Measurements from ENCODE around the gene PARP4.

- TF ChIP-seq ZBTB25 (CRISPR knock-in tag; IDR thresholded peaks at IDR 0.05): no peak
- TF ChIP-seq, protein P1, sequence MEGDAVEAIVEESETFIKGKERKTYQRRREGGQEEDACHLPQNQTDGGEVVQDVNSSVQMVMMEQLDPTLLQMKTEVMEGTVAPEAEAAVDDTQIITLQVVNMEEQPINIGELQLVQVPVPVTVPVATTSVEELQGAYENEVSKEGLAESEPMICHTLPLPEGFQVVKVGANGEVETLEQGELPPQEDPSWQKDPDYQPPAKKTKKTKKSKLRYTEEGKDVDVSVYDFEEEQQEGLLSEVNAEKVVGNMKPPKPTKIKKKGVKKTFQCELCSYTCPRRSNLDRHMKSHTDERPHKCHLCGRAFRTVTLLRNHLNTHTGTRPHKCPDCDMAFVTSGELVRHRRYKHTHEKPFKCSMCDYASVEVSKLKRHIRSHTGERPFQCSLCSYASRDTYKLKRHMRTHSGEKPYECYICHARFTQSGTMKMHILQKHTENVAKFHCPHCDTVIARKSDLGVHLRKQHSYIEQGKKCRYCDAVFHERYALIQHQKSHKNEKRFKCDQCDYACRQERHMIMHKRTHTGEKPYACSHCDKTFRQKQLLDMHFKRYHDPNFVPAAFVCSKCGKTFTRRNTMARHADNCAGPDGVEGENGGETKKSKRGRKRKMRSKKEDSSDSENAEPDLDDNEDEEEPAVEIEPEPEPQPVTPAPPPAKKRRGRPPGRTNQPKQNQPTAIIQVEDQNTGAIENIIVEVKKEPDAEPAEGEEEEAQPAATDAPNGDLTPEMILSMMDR (CRISPR knock-in tag; IDR thresholded peaks at IDR 0.05): no peak
Measured at GRCh38 chr13:24459234-24459633, 53.3 kb downstream of the PARP4 start.
